ENCODE measurements around the gene MYBPHL.

The MYBPHL gene

DNA sequence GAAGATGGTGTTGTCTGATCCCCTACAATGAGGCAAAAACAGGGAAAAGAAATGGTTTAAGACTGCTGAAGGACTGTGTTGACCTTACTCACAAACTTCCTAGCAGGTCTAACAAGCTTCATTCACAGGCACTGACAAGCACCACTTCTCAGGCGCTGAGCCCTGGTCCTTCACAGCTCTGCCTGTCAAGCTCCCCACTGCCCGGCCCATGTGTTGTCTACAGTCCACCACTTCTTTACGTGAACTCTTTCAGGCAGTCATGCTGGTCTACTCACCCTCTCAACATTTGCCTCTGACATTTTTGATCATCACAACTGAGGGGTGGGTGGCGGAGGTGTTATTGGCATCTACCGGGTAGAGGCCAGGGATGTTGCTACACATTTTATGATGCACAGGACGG is 40.7 kb upstream of the MYBPHL start:
- ChIA-PET CTCF (interaction anchor here (0.6 to 1.8 kb wide), 4 partner anchors 8 to 185 kb away, joined by 3 read pairs; no protein-coding TSS in a partner anchor), POLR2A (no interaction called here)

DNA sequence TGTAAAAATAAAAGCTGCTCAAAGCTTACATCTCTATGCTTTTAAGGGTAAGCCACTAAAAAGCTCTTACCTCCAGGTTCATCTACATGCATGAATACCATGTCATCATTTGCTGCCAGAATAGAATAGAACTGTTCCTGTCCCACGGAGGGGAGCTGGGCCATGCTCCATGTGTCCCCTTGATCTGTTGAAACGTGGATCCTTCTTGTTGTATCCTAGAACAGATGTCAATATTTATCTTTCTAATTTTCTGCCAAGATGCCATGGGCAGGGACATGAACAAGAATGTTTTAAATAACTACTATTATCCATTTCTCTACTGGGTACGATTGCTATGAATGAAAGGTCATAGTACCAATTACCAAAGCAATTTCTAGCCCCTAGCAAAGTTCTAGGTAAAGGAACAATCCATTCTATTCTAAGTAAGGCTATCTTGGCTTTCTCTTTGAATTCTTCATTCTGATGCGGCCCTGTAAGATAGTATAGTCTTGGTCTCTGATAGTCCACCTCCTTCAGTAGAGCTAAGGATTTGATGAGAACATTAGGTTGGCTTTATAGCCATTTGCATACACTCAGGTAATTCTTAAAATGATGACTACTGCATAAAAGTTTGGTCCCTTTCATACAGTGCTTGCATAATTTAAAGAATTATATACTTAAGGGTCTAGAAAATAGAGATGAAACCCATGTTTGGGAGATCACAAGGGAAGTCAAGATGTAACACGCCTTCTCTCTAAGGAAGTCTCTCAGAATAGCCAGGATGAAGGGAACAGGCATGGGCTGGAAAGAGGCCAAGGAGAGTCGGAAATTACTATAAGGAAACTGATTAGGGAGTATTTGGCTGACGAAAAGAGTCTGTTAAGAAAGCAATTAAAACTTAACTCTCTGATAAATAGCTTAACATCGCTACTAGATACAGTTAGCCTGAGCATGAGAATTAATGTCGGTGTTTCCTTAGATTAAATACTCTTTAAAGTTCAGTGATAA is 35.4 kb upstream of the MYBPHL start:
- TF ChIP-seq, protein P1, sequence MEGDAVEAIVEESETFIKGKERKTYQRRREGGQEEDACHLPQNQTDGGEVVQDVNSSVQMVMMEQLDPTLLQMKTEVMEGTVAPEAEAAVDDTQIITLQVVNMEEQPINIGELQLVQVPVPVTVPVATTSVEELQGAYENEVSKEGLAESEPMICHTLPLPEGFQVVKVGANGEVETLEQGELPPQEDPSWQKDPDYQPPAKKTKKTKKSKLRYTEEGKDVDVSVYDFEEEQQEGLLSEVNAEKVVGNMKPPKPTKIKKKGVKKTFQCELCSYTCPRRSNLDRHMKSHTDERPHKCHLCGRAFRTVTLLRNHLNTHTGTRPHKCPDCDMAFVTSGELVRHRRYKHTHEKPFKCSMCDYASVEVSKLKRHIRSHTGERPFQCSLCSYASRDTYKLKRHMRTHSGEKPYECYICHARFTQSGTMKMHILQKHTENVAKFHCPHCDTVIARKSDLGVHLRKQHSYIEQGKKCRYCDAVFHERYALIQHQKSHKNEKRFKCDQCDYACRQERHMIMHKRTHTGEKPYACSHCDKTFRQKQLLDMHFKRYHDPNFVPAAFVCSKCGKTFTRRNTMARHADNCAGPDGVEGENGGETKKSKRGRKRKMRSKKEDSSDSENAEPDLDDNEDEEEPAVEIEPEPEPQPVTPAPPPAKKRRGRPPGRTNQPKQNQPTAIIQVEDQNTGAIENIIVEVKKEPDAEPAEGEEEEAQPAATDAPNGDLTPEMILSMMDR (IDR thresholded peaks at IDR 0.05; ENCODE audit: insufficient read depth, low read length, missing control alignments): no peak
- ChIA-PET POLR2A (no interaction called here), CTCF (no interaction called here)
- H3K4me3 ChIP-seq (ENCODE audit: low read depth, low read length): no peak overlapping the region
- no peak for DNase-seq (ENCODE audit: low read depth, low spot score)

More for the DNA sequence above, 40.7 kb upstream of the MYBPHL start:
- TF ChIP-seq, protein P1 (IDR thresholded peaks at IDR 0.05; ENCODE audit: insufficient read depth, low read length, missing control alignments): no peak
- no peak overlapping the region for H3K4me3 ChIP-seq (ENCODE audit: low read depth, low read length)
- DNase-seq (ENCODE audit: low read depth, low spot score): no peak

DNA sequence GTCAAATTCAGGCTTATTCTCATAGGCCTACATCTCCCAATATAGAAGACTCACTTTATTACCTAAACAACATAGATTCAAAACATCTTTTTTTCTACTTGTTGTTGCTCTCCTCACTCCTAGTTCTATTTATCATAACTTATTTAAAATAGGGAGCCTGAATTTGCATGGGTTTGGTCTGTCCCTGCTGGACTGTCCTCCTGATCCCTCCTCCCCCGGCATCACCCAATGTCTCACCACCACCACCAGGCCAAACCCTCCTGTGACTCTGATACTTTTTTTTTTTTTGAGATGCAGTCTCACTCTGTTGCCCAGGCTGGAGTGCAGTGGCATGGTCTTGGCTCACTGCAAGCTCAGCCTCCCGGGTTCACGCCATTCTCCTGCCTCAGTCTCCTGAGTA is 31.8 kb upstream of the MYBPHL start:
- no peak overlapping the region for H3K4me3 ChIP-seq (ENCODE audit: low read depth, low read length)
- no peak for DNase-seq (ENCODE audit: low read depth, low spot score)
- CTCF ChIA-PET: no interaction called here
- POLR2A ChIA-PET: no interaction called here
- TF ChIP-seq, protein P1 (IDR thresholded peaks at IDR 0.05; ENCODE audit: insufficient read depth, low read length, missing control alignments): no peak

DNA sequence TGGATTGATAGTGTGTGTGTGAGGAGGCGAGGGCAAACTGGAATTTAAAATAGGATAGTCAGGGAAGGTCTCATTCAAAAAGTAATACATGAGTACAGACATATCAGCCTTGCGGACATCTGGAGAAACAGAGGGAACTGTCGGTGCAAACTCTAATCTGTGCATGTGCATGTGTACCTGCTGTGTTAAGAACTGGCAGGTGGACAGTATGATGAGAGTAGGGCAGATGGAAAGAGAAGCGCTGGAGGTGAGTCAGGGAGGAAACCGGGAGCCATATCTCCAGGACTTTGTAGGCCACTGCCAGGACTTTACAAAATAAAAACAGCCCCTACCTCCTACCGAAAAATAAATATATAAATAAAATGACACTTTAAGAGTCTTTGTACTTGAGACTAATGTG is 31.3 kb upstream of the MYBPHL start:
- H3K4me3 ChIP-seq (ENCODE audit: low read depth, low read length): no peak overlapping the region
- ChIA-PET POLR2A (no interaction called here), CTCF (no interaction called here)
- TF ChIP-seq, protein P1 (IDR thresholded peaks at IDR 0.05; ENCODE audit: insufficient read depth, low read length, missing control alignments): no peak
- DNase-seq (ENCODE audit: low read depth, low spot score): no peak

DNA sequence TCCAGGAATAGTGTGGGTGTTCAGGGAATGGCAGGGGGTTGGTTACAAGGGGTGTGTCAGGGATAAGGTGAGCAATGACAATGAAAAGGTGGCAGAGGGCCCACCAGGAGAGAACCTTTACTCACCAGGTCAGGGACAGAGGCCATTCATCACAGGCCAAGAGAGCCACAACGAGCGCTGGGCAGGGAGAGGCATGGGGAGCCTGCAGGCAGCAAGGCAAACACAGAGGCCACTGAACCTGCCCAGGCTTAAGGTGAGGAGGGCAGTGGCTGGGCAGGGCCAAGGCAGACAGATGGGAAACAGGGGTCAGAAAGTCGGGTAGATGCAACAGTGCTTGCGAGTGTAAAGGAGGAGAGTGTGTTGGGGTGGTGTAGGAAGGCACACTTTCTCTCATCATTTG is 28.3 kb upstream of the MYBPHL start:
- H3K4me3 ChIP-seq (ENCODE audit: low read depth, low read length): no peak overlapping the region
- ChIA-PET CTCF (interaction anchor here (1.4 kb wide), 1 partner anchor 10 kb away, joined by 3 read pairs; no protein-coding TSS in a partner anchor), POLR2A (no interaction called here)
- TF ChIP-seq, protein P1 (IDR thresholded peaks at IDR 0.05; ENCODE audit: insufficient read depth, low read length, missing control alignments): no peak
- no peak for DNase-seq (ENCODE audit: low read depth, low spot score)

DNA sequence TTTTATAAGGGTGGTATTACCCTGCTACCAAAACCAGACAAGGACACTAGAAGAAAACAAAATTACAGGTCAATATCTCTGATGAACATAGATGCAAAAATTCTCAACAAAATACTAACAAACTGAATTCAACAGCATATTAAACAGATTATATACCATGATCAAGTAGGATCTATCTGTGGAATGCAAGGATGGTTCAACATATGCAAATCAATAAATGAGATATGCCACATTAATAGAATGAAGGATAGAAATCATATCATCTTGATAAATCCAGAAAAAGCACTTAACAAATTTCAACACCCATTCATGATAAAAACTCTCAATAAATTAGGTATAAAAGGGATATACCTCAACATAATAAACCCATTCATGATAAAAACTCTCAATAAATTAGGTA is 24.3 kb upstream of the MYBPHL start:
- CTCF ChIA-PET: no interaction called here

More for the DNA sequence above, 24.3 kb upstream of the MYBPHL start:
- no peak overlapping the region for H3K4me3 ChIP-seq (ENCODE audit: low read depth, low read length)
- POLR2A ChIA-PET: no interaction called here
- TF ChIP-seq, protein P1 (IDR thresholded peaks at IDR 0.05; ENCODE audit: insufficient read depth, low read length, missing control alignments): no peak
- DNase-seq (ENCODE audit: low read depth, low spot score): no peak

Measured in AG04449 (cell line).